A549 (cell line): ENCODE measurements around the gene CNBD2. TPM values are rescaled to one million over a fixed set of nuclear protein-coding genes. Genes with fewer than 3 reads are reported as not detected.
"Not testable (repeated sequence)": the region's sequence is repeated elsewhere in the genome, so short reads cannot be mapped to it uniquely, and the experiment has no call there.

Experiments used
- ATAC-seq, 2 experiments: fragments of 200-7000 bp in 1 of 2; fragments of >200 bp in 1 of 2; cut with Nextera tagmentation in 1 of 2; cut with Tn5 transposase in 1 of 2; 3 replicates each; pipeline versions ENCODE4 v1.8.0 to v1.9.1; 2018 to 2020; ENCODE audit warnings: mild to moderate bottlenecking in 1 of 2, moderate library complexity in 1 of 2
- CTCF ChIA-PET: fragments of 300-600 bp; sonication (Branson Sonifier 250); formaldehyde crosslinking; extraction: SDS; loops from one replicate; lab custom pipeline; 2021; ENCODE audit warnings: antibody characterized with exemption, inconsistent platforms; lab: Yijun Ruan, JAX
- POLR2A ChIA-PET: fragments of 350-600 bp; formaldehyde crosslinking; extraction: SDS; loops from one replicate; lab custom pipeline; 2021; ENCODE audit warnings: antibody characterized with exemption, inconsistent platforms; lab: Yijun Ruan, JAX
- DNase-seq, 2 experiments: peaks; one replicate each; pipeline versions ENCODE4 v3.0.0 to v3.0.0-alpha.2; 2011 to 2016; ENCODE audit warnings: low read depth in 1 of 2, low spot score in 1 of 2
- FAIRE-seq: peaks from 2 replicates; lab custom pipeline; 2011; peaks lifted over from hg19 to GRCh38; lab: Jason Lieb, UNC
- H3K27ac ChIP-seq, 2 experiments: fragments of >200 bp; sonication (Bioruptor Twin); formaldehyde crosslinking; 3 replicates each; pipeline ENCODE4 v1.5.1; 2016 to 2017
- H3K4me1 ChIP-seq: fragments of >200 bp; sonication (Bioruptor Twin); formaldehyde crosslinking; 3 replicates; pipeline ENCODE4 v1.6.1; 2016
- H3K4me2 ChIP-seq: fragments of >200 bp; sonication (Bioruptor Twin); formaldehyde crosslinking; 3 replicates; pipeline ENCODE4 v1.6.1; 2016
- H3K4me3 ChIP-seq: fragments of >200 bp; sonication (Bioruptor Twin); formaldehyde crosslinking; 3 replicates; pipeline ENCODE4 v1.5.1; 2016
- H3K9me3 ChIP-seq: fragments of >200 bp; sonication (Bioruptor Twin); formaldehyde crosslinking; 3 replicates; pipeline ENCODE4 v1.6.1; 2016
- BHLHE40 ChIP-seq: IDR thresholded peaks from 2 replicates; pipeline ENCODE4 v1.6.1; 2012; ENCODE audit warnings: low read depth, low read length, inconsistent platforms
- CBX2 ChIP-seq: fragments of 200-600 bp; sonication (generic); IDR thresholded peaks from 2 replicates; pipeline ENCODE4 v1.6.1; 2016; ENCODE audit warnings: low read depth, mild to moderate bottlenecking, borderline replicate concordance
- CHD2 ChIP-seq: fragments of 150-350 bp; IDR thresholded peaks from 2 replicates; pipeline ENCODE4 v1.6.1; 2014; ENCODE audit warnings: low read length; ENCODE audit not compliant: partially characterized antibody
- CTCF ChIP-seq: fragments of >200 bp; sonication (Bioruptor Twin); formaldehyde crosslinking; IDR thresholded peaks from 3 replicates; pipeline ENCODE4 v1.5.1; 2016
- EHMT2 ChIP-seq: fragments of 200-600 bp; sonication (generic); IDR thresholded peaks from 2 replicates; pipeline ENCODE4 v1.6.1; 2016; ENCODE audit warnings: antibody characterized with exemption, low read depth, mild to moderate bottlenecking, moderate library complexity
- ELK1 ChIP-seq: fragments of 150-350 bp; IDR thresholded peaks from 2 replicates; pipeline ENCODE4 v1.6.1; 2014; ENCODE audit warnings: low read depth, mild to moderate bottlenecking, low read length
- FOSB ChIP-seq: fragments of 250-450 bp; sonication (Bioruptor Pico); IDR thresholded peaks from 2 replicates; pipeline ENCODE4 v1.5.0; 2020; ENCODE audit warnings: mild to moderate bottlenecking, moderate library complexity
- JUNB ChIP-seq: fragments of >200 bp; sonication (Bioruptor Twin); formaldehyde crosslinking; IDR thresholded peaks from 2 replicates; pipeline ENCODE4 v1.6.1; 2016
- NFE2L2 ChIP-seq: fragments of 150-350 bp; conservative IDR thresholded peaks from 2 replicates; pipeline ENCODE4 v1.6.1; 2014; ENCODE audit warnings: low read length
- NPAS2 ChIP-seq: fragments of 250-450 bp; sonication (Bioruptor Pico); IDR thresholded peaks from 2 replicates; pipeline ENCODE4 v1.8.0; 2022; ENCODE audit warnings: mild to moderate bottlenecking, moderate library complexity, borderline replicate concordance
- PHF8 ChIP-seq: fragments of 200-600 bp; sonication (generic); IDR thresholded peaks from 2 replicates; pipeline ENCODE4 v1.6.1; 2016; ENCODE audit warnings: low read depth, mild to moderate bottlenecking, antibody characterized with exemption, moderate library complexity, borderline replicate concordance
- RAD21 ChIP-seq, 2 experiments: fragments of >200 bp in 1 of 2; sonication (Bioruptor Twin) in 1 of 2; formaldehyde crosslinking in 1 of 2; IDR thresholded peaks in 1 of 2; conservative IDR thresholded peaks in 1 of 2; 2 replicates in 1 of 2; 3 replicates in 1 of 2; pipeline ENCODE4 v1.6.1; 2012 to 2018; ENCODE audit warnings: inconsistent platforms in 1 of 2
- RCOR1 ChIP-seq: fragments of 150-350 bp; IDR thresholded peaks from 2 replicates; pipeline ENCODE4 v1.6.1; 2014; ENCODE audit warnings: antibody characterized with exemption, low read length, low read depth
- RNF2 ChIP-seq: fragments of 200-600 bp; sonication (generic); IDR thresholded peaks from 2 replicates; pipeline ENCODE4 v1.6.1; 2016; ENCODE audit warnings: low read depth, mild to moderate bottlenecking, antibody characterized with exemption, moderate library complexity, borderline replicate concordance
- ZC3H11A ChIP-seq: fragments of 450-650 bp; IDR thresholded peaks from 2 replicates; pipeline ENCODE4 v1.6.1; 2014; ENCODE audit warnings: antibody characterized with exemption, mild to moderate bottlenecking
- ZFP36 ChIP-seq: fragments of 450-650 bp; IDR thresholded peaks from 2 replicates; pipeline ENCODE4 v1.6.1; 2014; ENCODE audit warnings: borderline replicate concordance; ENCODE audit not compliant: partially characterized antibody
- ZNF302 ChIP-seq: fragments of 250-450 bp; sonication (Bioruptor Pico); IDR thresholded peaks from 2 replicates; pipeline ENCODE4 v1.9.0; 2021; ENCODE audit warnings: inconsistent platforms, mild to moderate bottlenecking, moderate library complexity
- ZSCAN20 ChIP-seq: fragments of 250-450 bp; sonication (Bioruptor Pico); IDR thresholded peaks from 2 replicates; pipeline ENCODE4 v1.8.0; 2022; ENCODE audit warnings: mild to moderate bottlenecking, moderate library complexity
- WGBS: methylation state at CpG from one replicate; pipeline ENCODE4 v1.1.6; 2017; ENCODE audit errors: missing lambda C conversion rate; 5-methylcytosine and 5-hydroxymethylcytosine counted together
- polyA plus RNA-seq, 4 experiments: library from polyadenylated mRNA; depleted of rRNA in 3 of 4; stranded (reverse); fragments of >200 nt; fragmentation: RNase III in 1 of 4; extraction: RNeasy Plus Mini Kit Qiagen cat#74134 plus additional on column Dnase treatment in 1 of 4; gene quantifications; 2 replicates in 3 of 4; 3 replicates in 1 of 4; pipeline ENCODE4 v1.2.3, GENCODE V29; 2011 to 2017

CNBD2 gene
- polyA plus RNA-seq, 2 of the 4 experiments (the other 2 are of a cell fraction), result 4.3 to 5.4 TPM

- POLR2A ChIA-PET, result interaction anchor here (0.6 to 0.9 kb wide), 2 partner anchors 10 to 208 kb away, joined by 3 to 4 read pairs; no protein-coding TSS in a partner anchor
- TF ChIP-seq BHLHE40 (no peak), ELK1 (no peak), FOSB (CRISPR knock-in tag) (no peak)
- 0 out of 3 replicates have a peak, but pooled peaks cover 3% of the 10 kb centered on the region for H3K9me3 ChIP-seq
- peaks cover 13% of the 10 kb centered on the region for H3K4me1 ChIP-seq
- FAIRE-seq (no peak), ATAC-seq (peak in 1 of 2 experiments; percentile 13; a peak in 1 of 6 replicates), DNase-seq (no peak)
- H3K4me3 ChIP-seq, result no peak overlapping the region
- CTCF ChIA-PET, result interaction anchor here (0.8 to 2.4 kb wide), 4 partner anchors 11 to 121 kb away, joined by 3 to 9 read pairs (median 4); partner anchors contain the start of gene SCAND1
- no peak overlapping the region for H3K4me2 ChIP-seq
- WGBS, result 22% methylated on average over 2 of the region's 2 CpGs
- H3K27ac ChIP-seq, result peak overlapping the region in 1 of 2 experiments; percentile 10; a peak in 2 of 6 replicates
Measured at GRCh38 chr20:36074983-36075382, 106.6 kb downstream of the CNBD2 start.

- peaks cover 33% of the 10 kb centered on the region for H3K4me1 ChIP-seq
- ChIA-PET POLR2A (interaction anchor here (1.1 kb wide), 1 partner anchor 14 kb away, joined by 3 read pairs; no protein-coding TSS in a partner anchor), CTCF (interaction anchor here (0.6 to 2.8 kb wide), 9 partner anchors 8 to 307 kb away, joined by 3 to 7 read pairs (median 3); no protein-coding TSS in a partner anchor)
- 69% methylated on average over 5 of the region's 5 CpGs for WGBS
- ATAC-seq, H3K4me3 ChIP-seq, FAIRE-seq, DNase-seq, H3K4me2 ChIP-seq, H3K9me3 ChIP-seq: not testable (repeated sequence)
- peak overlapping the region; percentile 6 to 70; a peak in 3 of 6 replicates for H3K27ac ChIP-seq
Measured at GRCh38 chr20:36077762-36078161, 109.4 kb downstream of the CNBD2 start.

- Histone ChIP-seq H3K4me2 (peak overlapping the region; percentile 25; the same call in 2 of the 3 replicates), H3K9me3 (peaks cover 14% of the 10 kb centered on the region; the same call in 2 of the 3 replicates), H3K4me3 (no peak overlapping the region), H3K27ac (peak overlapping the region; percentile 95; a peak in 5 of 6 replicates), H3K4me1 (peaks cover 47% of the 10 kb centered on the region)
- WGBS, result 93% methylated on average over 6 of the region's 6 CpGs
- CTCF ChIA-PET, result interaction anchor here (0.6 to 2.8 kb wide), 3 partner anchors 14 to 1352 kb away, joined by 3 to 7 read pairs (median 7); no protein-coding TSS in a partner anchor
- POLR2A ChIA-PET, result no interaction called here
- DNase-seq (no peak), ATAC-seq (no peak), FAIRE-seq (no peak)
- TF ChIP-seq ZC3H11A (no peak), JUNB (no peak), EHMT2 (no peak), BHLHE40 (no peak), ZNF302 (CRISPR knock-in tag) (no peak), RNF2 (no peak), PHF8 (no peak), CBX2 (no peak), RAD21 (conservative IDR thresholded peaks at IDR 0.05 in 1 of 2, IDR thresholded peaks at IDR 0.05 in 1 of 2) (no peak), ZFP36 (no peak), ZSCAN20 (no peak), NPAS2 (no peak), RCOR1 (no peak), NFE2L2 (no peak), CTCF (no peak), CHD2 (no peak)
Measured at GRCh38 chr20:36079486-36079885, 111.1 kb downstream of the CNBD2 start.

GRCh38 chr20:36079984-36080383 is 111.6 kb downstream of the CNBD2 start:
- H3K4me1 ChIP-seq, result peaks cover 52% of the 10 kb centered on the region
- H3K4me3 ChIP-seq, FAIRE-seq, POLR2A ChIA-PET, ATAC-seq: not testable (repeated sequence)
- WGBS, result 64% methylated on average over 6 of the region's 6 CpGs
- H3K4me2 ChIP-seq, result peak overlapping the region; percentile 25; the same call in 2 of the 3 replicates
- peak overlapping the region; percentile 95 for H3K27ac ChIP-seq
- peak in 1 of 2 experiments; percentile 40 for DNase-seq
- peaks cover 14% of the 10 kb centered on the region; the same call in 2 of the 3 replicates for H3K9me3 ChIP-seq
- CTCF ChIA-PET, result interaction anchor here (0.6 to 2.8 kb wide), 4 partner anchors 15 to 1352 kb away, joined by 3 to 7 read pairs (median 6); no protein-coding TSS in a partner anchor
